Measurements from ENCODE around the gene SPNS3.

The SPNS3 gene

GRCh38 chr17:4488989-4489595 is 55.4 kb downstream of the SPNS3 start:
- no peak for DNase-seq (ENCODE audit: low spot score)

GRCh38 chr17:4490109-4490591 is 56.4 kb downstream of the SPNS3 start:
- no peak for DNase-seq (ENCODE audit: low spot score)

- no peak for DNase-seq (ENCODE audit: low spot score)
Observed at GRCh38 chr17:4490637-4491061, 56.9 kb downstream of the SPNS3 start.

GRCh38 chr17:4492721-4493561 is 59.2 kb downstream of the SPNS3 start:
- no peak for DNase-seq (ENCODE audit: low spot score)

GRCh38 chr17:4497101-4497824 is 63.5 kb downstream of the SPNS3 start:
- no peak for DNase-seq (ENCODE audit: low spot score)

- peak; percentile 86 for DNase-seq (ENCODE audit: low spot score)
Observed at GRCh38 chr17:4498461-4499397, 65.0 kb downstream of the SPNS3 start, which contains the start of gene SPNS2. Gene SPNS2, plus strand, starts transcription at chr17:4498881. Its CDS starts 167 bp downstream, at chr17:4499048.

GRCh38 chr17:4499431-4500190 is 65.9 kb downstream of the SPNS3 start:
- DNase-seq (ENCODE audit: low spot score), result peak; percentile 67

GRCh38 chr17:4500191-4500571 is 66.4 kb downstream of the SPNS3 start:
- DNase-seq (ENCODE audit: low spot score), result no peak

- no peak for DNase-seq (ENCODE audit: low spot score)
Observed at GRCh38 chr17:4501295-4501949, 67.7 kb downstream of the SPNS3 start.

GRCh38 chr17:4502466-4503154 is 68.9 kb downstream of the SPNS3 start:
- no peak for DNase-seq (ENCODE audit: low spot score)

- no peak for DNase-seq (ENCODE audit: low spot score)
Observed at GRCh38 chr17:4503283-4504025, 69.7 kb downstream of the SPNS3 start.

GRCh38 chr17:4504188-4504587 is 70.4 kb downstream of the SPNS3 start:
- no peak for DNase-seq (ENCODE audit: low spot score)

- DNase-seq (ENCODE audit: low spot score), result no peak
Observed at GRCh38 chr17:4505187-4505586, 71.4 kb downstream of the SPNS3 start.

GRCh38 chr17:4506175-4506813 is 72.6 kb downstream of the SPNS3 start:
- no peak for DNase-seq (ENCODE audit: low spot score)

- no peak for DNase-seq (ENCODE audit: low spot score)
Observed at GRCh38 chr17:4506892-4507291, 73.2 kb downstream of the SPNS3 start.

GRCh38 chr17:4507361-4508111 is 73.8 kb downstream of the SPNS3 start:
- DNase-seq (ENCODE audit: low spot score), result no peak

- no peak for DNase-seq (ENCODE audit: low spot score)
Observed at GRCh38 chr17:4508207-4508606, 74.5 kb downstream of the SPNS3 start.

GRCh38 chr17:4509401-4509800 is 75.7 kb downstream of the SPNS3 start:
- DNase-seq (ENCODE audit: low spot score), result no peak
